HG03521 (cell line): ENCODE results near the gene CACNA1G.

Source experiments
- ATAC-seq: cut with Tn5 transposase; IDR thresholded peaks from one replicate; pipeline ENCODE4 v1.9.1; 2021; ENCODE audit warnings: mild to moderate bottlenecking, moderate library complexity; ENCODE audit not compliant: unreplicated experiment

CACNA1G gene

GRCh38 chr17:50665838-50666237, 105.3 kb downstream of the CACNA1G start:
- ATAC-seq: no peak

- ATAC-seq: no peak
Measured at GRCh38 chr17:50666316-50666715, 105.8 kb downstream of the CACNA1G start.

- ATAC-seq: no peak
Measured at GRCh38 chr17:50667259-50668024, 106.9 kb downstream of the CACNA1G start.

- no peak for ATAC-seq
Measured at GRCh38 chr17:50668025-50668837, 107.7 kb downstream of the CACNA1G start.

GRCh38 chr17:50668838-50669581, 108.5 kb downstream of the CACNA1G start:
- no peak for ATAC-seq

- ATAC-seq: no peak
Measured at GRCh38 chr17:50672071-50672470, 111.6 kb downstream of the CACNA1G start.

GRCh38 chr17:50672831-50673551, 112.5 kb downstream of the CACNA1G start:
- ATAC-seq: no peak

- no peak for ATAC-seq
Measured at GRCh38 chr17:50675190-50675589, 114.7 kb downstream of the CACNA1G start.

GRCh38 chr17:50675627-50676026, 115.1 kb downstream of the CACNA1G start:
- no peak for ATAC-seq

- no peak for ATAC-seq
Measured at GRCh38 chr17:50676065-50676975, 115.8 kb downstream of the CACNA1G start.
